Posterior cingulate gyrus (tissue), 11 donors: Measurements from ENCODE around the gene PHF24.
"Not testable (repeated sequence)": the region's sequence is repeated elsewhere in the genome, so short reads cannot be mapped to it uniquely, and the experiment has no call there.

Source experiments
- DNase-seq, 10 donors: peaks; one replicate each; pipeline versions ENCODE4 v3.0.0 to v3.0.0-alpha.2; 2020 to 2021; ENCODE audit warnings: mixed read lengths in 3 of 10
- intact Hi-C: fragments of 100-400 bp; cut with DNase I; formaldehyde crosslinking; loops from one replicate; pipeline ENCODE4 v1.15.1; 2023

The PHF24 gene

DNA sequence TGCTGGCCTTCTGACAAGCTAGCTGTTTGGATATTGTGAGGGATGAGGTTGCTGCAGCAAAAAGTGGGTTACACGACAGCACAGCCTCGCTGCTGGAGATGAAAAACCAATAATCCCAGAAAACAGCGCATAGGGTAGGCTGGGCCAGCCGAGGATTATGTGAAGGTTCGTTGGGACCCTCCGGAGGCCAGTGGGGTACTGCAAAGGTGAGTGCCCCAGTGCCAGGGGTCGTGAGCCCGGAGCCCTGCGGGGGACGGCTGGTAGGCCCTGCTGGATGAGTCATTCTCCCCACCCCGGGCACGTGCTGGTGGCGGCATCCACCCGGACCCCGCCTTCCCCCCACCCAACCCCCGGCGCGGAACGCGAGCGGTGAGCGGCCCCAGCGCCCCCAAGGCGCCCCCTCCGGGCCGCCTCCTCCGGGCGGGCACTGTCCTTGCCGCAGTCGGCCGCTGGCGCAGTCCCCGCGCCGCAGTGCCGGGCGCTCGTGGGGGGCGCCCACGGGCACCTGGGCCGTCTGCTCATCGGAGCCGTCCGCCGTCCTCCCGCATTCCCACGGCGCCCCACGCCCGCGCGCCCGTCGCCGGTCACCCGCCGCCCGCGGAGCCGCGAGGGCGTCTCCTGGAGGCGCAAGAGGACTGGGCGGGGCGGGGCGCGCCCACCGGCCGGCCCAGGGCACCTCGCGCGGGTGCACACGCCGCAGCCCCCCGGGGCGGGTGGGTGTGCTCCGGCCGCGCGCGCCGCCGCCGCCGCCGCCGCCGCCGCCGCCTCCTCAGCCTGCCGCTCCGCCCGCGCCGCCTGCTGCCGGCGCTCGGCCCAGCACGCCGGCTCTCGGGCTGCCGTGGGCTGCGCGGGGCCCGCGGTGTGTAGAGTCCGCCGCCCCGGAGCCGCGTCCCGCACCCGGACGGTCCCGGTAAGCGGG, at the start of gene PHF24:
Gene PHF24 (plus strand): TSS at position 794 of the 919 bp plus-strand sequence. CDS start 13,014 bp downstream, outside the sequence.
- peak in 7 of 10 donors; percentile 19 to 89 (median 41) for DNase-seq

DNA sequence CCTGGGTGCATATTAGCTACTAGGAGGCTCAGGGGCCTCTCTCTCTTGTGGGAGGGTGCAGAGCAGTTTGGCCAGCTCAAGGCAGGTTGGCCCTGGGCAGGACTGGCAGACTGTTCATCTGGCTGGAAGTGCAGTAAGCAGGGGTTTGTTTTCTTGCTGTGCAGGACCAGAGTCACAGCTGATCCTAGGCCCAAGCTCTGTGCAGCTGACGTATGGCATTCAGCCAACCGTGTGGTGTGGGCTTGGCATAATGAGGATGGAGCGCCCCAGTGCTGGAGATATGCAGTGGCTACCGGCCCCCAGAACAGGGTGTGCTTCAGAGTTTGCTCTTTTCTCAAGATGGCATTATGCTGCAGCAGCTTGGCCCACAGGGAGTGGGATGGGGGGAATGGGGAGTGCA, 31.0 kb upstream of the PHF24 start:
- peak in 7 of 10 donors; percentile 10 to 83 (median 23) for DNase-seq

More for the DNA sequence above, at the start of gene PHF24:
- intact Hi-C loops, result no loop called here

DNA sequence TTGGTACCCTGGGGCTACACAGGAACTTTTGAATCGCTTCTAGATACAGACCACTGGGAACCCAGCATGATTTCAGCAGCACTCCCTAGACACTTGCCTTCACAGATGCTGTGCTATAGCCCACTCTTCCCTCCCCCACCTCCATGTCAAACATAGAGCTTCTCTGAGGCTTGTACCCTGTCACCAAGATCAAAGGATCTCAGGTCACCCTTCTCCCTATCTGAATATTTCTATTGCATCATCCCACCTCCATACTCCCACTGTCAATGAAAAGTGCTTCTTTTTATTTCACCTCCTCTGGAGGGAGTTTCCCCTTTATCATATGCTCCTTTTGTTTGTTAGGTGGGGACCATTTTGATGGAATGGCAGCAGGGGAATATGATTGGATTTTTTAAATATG, 29.2 kb upstream of the PHF24 start:
- no peak for DNase-seq
- intact Hi-C loops, result no loop called here

More for the DNA sequence above, 31.0 kb upstream of the PHF24 start:
- intact Hi-C loops, result no loop called here

DNA sequence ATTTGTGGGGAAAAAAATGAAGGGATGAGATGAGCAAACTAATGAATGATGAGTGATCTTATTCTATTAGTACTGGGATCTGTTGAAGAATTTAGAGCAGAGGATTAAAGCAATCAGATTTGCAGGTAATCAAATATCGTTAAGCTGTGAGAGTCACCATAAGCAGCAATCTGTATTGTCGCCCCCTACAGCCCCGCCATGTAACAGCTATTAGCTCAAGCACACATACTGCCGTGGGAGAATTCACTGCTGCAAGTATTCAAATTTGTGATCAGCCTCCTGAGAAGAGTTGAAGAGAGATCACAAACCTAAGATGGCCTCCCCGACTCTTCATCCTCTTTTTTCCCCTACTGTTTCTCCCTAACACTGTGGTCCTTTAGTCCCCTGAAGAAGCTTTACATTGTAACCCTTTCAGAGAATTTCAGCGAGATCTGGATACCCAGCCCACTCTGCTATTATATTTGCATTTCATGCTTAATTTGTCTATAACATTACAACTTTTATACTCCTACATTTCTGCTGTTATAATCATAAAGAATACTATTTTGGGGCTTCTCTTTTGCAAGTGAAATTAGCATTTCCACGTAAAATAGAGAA, 28.5 kb upstream of the PHF24 start:
- DNase-seq, result peak in 9 of 10 donors; percentile 13 to 92 (median 43)
- intact Hi-C loops, result no loop called here

DNA sequence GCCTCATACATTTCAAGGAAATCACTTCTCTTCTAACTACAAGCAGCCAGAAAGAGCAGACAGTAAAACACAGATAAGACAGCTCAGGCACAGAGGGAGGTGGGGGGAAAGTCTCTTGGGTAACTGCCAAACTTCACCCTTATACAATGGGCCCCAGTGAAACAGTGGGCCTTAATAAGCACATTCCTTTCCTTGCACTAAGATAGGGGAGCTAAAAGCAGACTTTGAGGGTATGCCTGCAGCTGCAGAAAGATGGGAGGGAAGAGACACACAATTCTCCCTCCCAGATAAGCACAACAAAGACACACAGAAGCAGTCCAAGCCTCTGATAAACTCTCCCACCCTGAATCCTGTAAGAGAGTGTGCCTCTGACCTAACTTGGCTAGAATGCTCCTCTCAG, 18.1 kb upstream of the PHF24 start:
- intact Hi-C loops, DNase-seq: not testable (repeated sequence)

DNA sequence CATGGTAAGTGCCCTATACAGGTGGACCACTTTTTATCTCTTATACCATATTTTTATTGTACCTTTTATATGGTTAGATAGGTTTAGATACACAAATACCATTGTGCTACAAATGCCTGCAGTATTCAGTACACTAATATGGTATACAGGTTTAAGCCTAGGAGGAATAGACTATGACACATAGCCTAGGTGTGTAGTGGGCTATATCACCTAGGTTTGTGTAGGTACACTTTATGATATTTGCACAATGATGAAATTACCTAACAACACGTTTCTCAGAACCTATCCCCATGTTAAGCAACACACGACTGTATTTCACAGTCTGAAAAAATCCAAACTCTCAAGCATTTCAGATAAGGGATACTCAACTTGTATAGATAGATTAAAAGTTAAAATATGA, 9.6 kb upstream of the PHF24 start:
- no peak for DNase-seq
- intact Hi-C loops, result no loop called here

DNA sequence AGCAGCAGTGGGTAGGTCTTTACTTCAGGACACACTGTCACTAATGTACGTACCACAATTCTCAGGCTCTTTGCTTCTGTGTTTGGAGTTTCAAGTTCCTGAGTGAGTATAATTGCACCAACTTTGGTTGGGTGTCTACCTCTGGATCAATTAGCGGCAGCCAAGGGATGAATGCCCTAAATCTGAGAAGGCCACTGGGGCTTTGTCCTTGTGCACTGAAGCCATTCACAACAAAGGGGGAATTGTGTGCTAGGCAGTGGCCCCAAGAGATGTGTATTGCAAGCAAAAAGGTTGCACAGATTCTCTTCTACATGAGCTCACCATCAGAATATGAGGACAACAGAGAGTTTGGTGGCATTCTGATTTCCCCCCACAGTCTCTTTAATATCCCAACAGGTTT, 3.9 kb upstream of the PHF24 start:
- intact Hi-C loops, result no loop called here
- no peak for DNase-seq

DNA sequence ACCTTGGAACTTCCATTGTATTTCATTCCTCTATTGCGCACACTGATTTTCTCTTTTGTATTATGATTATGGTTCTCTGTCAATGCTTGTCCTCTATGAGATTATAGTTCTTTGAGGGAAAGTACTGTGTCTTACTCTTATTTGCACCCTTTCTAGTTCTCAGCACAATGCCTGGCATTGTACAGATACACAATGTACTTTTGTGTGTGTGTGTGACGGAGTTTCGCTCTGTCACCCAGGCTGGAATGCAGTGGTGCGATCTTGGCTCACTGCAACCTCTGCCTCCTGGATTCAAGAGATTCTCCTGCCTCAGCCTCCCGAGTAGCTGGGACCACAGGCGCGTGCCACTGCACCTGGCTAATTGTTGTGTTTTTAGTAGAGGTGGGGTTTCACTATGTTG, 2.0 kb upstream of the PHF24 start:
- DNase-seq, intact Hi-C loops: not testable (repeated sequence)

DNA sequence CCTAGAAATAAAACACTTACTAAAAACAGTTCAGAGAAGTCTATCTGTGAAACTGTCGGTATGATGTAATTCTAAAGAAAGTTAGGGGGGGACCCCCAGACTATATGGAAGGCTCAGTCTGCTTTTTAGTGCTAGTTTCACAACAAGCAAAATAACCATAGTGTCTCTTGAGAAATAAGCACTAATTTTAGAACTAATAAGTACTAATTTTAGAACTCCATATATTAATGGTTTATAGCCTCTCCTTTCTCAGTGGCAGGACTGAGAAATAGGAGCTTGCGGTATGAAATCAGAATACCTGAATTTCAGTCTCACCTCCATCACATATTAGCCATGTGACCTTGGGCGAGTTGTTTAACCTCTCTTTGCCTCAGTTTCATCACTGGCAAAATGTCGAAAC, 1.4 kb upstream of the PHF24 start:
- DNase-seq, result no peak
- intact Hi-C loops, result no loop called here

DNA sequence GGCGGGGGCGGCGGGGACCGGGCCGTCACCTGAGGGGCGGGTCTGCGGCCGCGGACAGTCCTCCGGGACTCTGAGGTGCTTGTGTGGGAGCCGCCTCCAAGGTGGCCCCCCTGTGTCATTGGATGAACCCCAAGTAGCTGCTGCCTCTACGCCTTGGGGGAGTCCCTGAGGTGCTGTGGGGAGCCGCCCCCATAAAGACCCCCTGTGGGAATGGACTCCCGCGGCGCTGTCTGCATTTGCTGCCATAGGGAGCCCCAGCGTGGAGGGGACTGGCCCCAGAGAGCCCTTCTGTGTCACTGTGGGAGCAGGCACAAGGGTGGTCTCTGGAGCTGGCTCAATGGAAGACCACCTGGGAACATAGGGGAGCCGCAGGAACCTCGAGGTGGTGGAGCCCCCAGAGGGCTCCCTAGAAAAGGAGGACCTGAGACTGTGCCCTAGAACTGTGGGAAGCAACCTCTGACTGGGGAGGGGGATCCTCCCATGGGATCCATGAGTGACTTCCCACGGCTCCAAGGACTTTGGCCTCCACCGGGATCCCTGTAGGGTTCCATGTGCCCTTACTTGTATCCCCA, 412 bp downstream of the PHF24 start:
- intact Hi-C loops, result no loop called here
- no peak for DNase-seq

DNA sequence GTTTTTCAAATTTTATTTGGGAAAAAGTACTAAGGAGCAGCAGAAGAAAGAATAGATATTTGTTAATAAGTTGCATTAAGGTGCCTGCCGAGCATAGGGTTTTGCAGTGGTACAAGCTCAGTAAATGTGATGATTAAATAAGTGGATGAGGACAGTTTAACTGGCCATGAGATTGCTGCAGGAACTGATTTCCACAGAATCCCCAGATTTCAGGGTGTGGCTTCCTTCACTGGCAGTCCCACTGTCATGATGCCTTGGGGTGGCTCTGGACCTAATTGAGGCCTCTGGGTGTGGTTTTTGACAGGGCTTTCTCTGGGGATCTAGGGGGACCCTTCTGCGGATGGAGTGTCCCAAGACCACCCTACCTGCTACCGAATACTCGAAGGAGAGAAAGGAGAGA, 1.4 kb downstream of the PHF24 start:
- intact Hi-C loops, result no loop called here

DNA sequence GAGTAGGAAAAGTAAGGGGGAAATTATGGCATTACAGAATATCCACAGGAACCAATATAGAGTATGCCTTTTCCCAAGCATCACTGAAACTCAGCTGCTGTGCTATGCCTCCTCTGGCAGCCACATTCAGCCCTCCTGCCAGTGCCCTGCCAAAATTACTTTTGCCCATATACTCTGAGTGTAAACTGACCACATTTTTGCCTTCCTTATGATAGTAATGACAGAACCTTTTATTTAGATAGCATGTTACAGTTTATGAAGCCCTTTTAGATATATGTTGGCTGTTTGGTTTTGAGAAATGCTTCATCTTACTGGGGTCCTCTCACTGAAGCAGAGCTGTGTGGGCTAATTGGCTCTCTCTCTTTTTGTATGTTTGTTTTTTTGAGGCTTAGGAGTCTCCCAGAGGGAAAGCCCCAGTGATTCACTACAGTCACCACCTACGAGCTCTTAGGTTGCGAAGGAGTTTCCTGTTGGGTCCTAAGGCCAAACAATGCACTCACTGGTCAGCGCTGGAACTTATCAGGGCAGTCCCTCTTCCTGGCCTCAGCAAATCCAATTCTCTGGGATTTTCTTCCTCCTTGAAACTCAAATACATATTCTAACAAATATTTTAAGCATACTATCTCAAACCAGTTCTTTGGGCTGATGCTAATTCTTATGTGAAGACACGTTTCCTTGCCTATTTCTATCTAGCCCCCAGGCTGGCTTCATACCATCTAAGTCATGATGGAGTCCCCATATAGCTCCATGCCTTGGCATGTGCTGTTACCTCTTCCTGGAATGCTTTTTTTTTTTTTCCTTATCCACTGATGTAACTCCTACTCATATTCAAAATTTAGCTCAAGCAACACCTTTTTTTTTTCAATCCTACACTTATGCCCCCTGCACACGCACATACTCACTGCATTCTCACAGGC, 3.7 kb downstream of the PHF24 start:
- no peak for DNase-seq
- intact Hi-C loops, result no loop called here

More for the DNA sequence above, 1.4 kb downstream of the PHF24 start:
- DNase-seq, result no peak

DNA sequence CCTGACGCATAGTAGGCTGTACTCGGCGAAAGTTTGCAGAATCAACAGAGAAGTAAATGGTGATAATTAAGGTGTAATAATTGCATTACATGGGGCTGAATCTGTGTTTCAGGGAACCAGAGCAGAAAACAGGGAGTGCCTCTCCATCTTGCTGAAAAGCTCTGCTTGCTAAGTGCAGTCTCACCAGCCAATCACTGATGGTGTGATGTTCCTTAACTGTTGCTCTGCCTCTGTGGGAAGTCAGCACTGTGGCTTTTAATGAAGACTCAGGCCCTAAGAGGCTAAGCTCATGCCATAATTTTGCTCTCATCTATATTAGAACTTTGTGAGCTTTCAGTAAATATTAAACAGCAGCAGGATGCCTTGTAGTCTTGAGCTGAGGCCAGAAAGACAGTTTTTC, 4.5 kb downstream of the PHF24 start:
- DNase-seq, result no peak
- intact Hi-C loops, result no loop called here

DNA sequence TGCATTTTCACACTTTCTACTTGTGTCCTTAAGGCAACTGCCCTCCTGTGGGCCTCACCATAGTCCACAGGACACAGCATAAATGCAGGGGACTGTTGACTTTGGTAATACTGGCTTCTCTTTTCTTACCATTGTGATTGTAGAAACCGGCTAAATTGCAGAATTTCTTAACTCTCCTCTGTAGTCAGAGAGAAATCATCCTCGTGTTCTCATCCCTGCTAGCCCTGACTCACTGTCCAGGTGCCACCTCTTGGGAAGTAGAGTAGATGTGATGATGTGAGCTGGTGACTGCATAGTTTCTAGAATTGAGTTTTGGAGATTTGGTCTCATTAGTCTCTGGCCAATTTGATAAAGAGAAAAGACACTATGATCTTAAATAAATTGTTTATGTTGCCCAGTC, 5.5 kb downstream of the PHF24 start:
- DNase-seq, result no peak
- intact Hi-C loops, result no loop called here

DNA sequence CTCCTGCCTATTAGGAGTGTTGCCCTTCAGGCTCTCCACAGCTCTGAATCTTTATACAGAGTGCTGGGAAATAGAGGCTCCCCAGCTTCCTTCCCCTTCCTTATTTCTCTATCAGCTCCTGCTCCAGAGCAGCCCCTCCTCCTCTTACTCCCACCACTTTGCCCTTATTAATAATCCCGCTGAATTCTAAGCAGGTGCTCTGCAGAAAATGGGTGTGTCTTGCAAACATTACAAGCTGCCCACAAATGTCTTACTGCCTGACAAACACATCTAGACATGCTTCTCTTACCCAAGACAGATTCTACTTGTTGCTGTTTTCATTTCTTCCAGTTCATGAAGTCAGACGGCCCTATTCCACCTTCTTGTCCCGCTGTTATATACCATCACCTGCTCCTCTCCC, 6.4 kb downstream of the PHF24 start:
- intact Hi-C loops, result no loop called here
- DNase-seq, result no peak

DNA sequence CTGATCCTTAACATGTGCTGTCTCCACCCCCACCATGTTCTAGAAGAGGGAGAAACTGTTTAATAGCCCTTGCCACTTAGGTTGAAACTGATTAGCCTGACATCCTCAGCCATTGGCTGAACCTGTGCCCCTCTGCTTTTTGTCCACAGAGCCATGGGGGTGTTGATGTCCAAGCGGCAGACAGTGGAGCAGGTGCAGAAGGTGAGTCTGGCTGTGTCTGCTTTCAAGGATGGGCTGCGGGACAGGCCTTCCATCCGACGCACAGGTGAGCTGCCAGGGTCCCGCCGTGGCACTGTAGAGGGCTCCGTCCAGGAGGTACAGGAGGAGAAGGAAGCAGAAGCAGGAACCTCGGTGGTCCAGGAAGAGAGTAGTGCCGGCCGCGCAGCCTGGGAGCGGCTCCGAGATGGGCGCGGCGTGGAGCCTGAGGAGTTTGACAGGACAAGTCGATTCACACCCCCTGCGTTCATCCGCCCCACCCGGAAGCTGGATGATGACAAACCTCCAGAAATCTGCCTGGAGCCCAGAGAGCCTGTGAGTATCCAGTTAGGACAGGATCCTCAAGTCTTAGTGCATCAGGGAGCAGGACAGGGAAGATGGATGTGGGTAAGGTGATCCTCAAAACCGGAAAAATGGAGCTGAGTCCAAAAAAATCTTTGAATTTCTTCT, 13.2 kb downstream of the PHF24 start:
- intact Hi-C loops, result no loop called here

DNA sequence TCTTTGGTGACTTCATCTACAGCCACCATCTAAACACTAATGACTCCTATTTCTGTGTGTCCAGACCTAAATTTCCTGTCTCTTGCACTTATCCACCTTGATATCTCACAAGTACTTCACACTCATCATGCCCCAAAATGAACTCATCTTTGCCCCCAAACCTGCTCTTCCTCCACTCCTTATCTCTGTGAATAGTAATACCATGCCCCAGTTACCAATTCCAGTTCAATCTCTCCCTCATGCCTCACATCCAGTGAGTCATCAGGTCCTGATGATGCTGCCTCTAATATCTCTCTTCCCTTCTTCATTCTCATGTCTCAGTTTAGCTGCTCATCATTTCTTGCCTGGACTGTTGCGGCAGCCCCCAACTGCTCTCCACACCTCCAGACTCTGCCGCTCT, 16.6 kb downstream of the PHF24 start:
- no peak for DNase-seq
- intact Hi-C loops, result no loop called here

More for the DNA sequence above, 13.2 kb downstream of the PHF24 start:
- no peak for DNase-seq

DNA sequence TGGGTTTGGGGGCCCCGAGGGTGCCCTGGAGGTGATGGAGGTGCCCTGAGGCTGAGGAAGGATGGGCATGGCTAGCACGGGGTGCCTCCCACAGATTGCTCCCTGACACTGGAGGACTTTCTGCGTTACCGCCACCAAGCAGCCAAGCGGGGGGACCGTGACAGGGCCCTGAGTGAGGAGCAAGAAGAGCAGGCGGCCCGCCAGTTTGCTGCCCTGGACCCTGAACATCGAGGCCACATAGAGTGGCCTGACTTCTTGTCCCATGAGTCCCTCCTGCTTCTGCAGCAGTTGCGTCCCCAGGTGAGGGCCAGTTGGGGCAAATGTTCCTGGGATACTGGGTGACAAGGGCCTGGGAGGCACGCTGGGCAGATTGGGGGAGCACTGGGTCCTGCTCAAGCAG, 18.4 kb downstream of the PHF24 start:
- intact Hi-C loops, result no loop called here
- no peak for DNase-seq

DNA sequence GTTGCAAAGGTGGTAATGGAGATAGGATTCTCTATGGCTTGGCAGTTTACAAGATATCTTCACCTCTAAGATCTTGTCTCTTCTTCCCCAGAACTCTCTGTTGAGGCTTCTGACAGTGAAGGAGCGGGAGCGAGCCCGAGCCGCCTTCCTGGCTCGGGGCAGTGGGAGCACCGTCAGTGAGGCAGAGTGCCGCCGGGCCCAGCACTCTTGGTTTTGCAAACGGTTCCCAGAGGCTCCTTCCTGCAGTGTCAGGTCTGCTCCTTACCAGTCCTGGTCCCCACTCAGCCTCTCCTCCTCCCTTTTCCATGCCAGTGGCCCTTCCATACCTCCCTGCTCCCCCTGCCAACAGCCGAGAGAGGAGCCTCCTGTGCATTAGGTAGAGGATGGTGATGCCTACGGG, 18.9 kb downstream of the PHF24 start:
- intact Hi-C loops, result no loop called here
- no peak for DNase-seq

DNA sequence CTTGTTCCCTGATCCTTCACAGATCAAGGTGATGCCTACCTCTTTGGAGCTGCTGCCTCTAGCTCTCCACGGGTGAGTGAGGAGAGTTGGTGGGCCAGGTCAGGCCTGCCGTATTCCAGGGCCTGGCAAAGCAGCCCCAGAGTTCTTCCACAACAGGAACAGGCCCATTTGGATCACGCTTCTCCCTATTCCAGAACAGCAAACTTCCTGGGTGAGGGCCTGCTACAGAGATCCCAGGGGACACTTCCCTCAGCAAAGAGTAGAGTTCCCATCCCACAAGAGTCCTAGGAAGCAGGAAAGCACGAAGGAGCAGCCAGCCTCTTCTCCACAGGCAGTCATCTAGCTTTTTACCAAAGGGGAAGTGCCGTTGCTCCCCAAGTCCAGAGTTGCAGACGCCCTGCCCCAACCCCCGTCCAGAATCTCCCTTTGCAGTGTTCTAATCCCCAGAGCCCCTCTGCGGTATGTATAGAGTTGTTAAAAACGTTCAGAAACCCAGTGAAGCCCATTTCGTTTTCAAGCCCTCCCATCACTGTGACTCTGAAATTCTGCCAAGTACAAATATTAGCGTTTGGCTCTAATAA, 22.2 kb downstream of the PHF24 start:
- intact Hi-C loops, result no loop called here
- no peak for DNase-seq
